ENCODE data around the gene RTL9. TPM values are rescaled to one million over a fixed set of nuclear protein-coding genes. Genes with fewer than 3 reads are reported as not detected.

RTL9 gene
- under 1 TPM in 2 of 4 donors, not detected in 2; under 0.01 to 0.28 TPM for total RNA-seq
- polyA plus RNA-seq, result under 1 TPM in 1 of 3 donors, not detected in 2; 0.03 TPM

DNA sequence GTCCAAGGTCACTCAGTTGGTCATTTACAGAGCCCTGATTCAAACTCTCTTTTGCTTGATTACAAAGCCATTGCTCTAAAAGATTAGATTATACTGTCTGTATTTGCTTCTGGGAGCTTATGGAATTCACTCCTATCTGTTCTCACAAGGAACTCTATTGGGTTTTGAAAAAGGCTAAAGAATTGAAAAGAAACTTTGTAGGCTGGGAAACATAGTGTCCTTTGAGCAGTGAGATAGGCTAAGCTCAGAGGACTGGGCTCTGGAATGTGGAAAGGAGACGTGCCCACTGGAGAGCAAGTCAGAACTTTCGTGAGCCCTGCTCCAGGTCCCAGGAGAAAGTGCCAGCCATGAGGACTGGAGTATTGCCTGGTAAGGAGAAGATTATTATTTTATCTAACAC, at the start of gene RTL9:
TSS of gene RTL9 (plus strand) at position 301 of the 400 bp plus-strand sequence. CDS start 91,770 bp downstream, outside the sequence.
- Histone ChIP-seq H3K4me1 (peaks cover 0 to 1% (median 0%) of the 10 kb centered on the region in 4 donors), H3K4me3 (no peak within 1 kb of the TSS), H3K36me3 (no peaks in the 10 kb centered on the region), H3K27me3 (no peaks in the 10 kb centered on the region), H3K27ac (no peak within 1 kb of the TSS), H3K9me3 (no peaks in the 10 kb centered on the region)
- no peak for TF ChIP-seq POLR2AphosphoS5 (IDR thresholded peaks at IDR 0.05)
- no peak for TF ChIP-seq EP300 (IDR thresholded peaks at IDR 0.05)
- TF ChIP-seq POLR2A (IDR thresholded peaks at IDR 0.05), result no peak
- TF ChIP-seq, protein P1, sequence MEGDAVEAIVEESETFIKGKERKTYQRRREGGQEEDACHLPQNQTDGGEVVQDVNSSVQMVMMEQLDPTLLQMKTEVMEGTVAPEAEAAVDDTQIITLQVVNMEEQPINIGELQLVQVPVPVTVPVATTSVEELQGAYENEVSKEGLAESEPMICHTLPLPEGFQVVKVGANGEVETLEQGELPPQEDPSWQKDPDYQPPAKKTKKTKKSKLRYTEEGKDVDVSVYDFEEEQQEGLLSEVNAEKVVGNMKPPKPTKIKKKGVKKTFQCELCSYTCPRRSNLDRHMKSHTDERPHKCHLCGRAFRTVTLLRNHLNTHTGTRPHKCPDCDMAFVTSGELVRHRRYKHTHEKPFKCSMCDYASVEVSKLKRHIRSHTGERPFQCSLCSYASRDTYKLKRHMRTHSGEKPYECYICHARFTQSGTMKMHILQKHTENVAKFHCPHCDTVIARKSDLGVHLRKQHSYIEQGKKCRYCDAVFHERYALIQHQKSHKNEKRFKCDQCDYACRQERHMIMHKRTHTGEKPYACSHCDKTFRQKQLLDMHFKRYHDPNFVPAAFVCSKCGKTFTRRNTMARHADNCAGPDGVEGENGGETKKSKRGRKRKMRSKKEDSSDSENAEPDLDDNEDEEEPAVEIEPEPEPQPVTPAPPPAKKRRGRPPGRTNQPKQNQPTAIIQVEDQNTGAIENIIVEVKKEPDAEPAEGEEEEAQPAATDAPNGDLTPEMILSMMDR (IDR thresholded peaks at IDR 0.05), result no peak
- no peak for DNase-seq
- WGBS, 2 donors, result 90% methylated on average over 2 of the region's 2 CpGs
- intact Hi-C loops (cut with DNase I), result no loop called here

DNA sequence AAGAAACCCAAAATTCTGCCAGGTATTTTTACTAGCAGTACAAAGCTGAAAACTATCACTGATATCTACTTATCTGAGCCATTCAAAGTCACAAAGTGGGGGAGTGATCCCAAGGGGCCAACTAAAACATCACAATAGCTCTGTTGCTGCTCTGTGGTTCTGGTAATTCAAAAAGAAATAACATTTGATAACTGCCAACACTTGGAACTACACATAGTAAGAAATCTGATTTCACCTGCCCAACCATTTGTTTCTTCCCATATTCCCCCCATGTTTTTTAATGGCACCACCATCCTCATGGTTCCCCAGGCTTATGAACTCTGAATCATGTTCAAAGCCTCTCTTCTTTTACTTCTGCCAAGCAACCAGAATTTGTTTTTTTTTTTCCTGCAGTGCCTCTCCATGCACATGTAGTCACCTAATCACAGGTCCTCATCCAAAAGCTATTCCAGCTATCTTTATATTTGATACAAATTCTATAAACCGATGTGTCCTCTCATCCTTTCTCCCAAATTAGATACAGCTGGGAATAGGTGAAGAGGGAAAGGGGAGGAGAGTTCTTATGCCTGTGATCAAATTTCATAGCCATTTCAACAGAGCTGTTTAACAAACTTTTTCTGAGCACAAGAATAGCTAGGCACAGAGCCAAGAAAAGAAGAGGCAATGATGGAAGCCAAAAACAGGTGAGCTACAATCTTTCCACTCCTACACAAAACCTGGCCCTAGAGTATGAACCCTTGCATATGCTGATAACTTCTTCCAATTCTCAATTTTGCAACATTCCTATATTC, 48.5 kb upstream of the RTL9 start:
- no peaks in the 10 kb centered on the region for H3K27me3 ChIP-seq
- no peak overlapping the region for H3K27ac ChIP-seq
- intact Hi-C loops (cut with DNase I), result loop anchor here (10.0 kb wide), 2 partner anchors 145 to 775 kb away; partner anchors contain the start of gene NXT2

DNA sequence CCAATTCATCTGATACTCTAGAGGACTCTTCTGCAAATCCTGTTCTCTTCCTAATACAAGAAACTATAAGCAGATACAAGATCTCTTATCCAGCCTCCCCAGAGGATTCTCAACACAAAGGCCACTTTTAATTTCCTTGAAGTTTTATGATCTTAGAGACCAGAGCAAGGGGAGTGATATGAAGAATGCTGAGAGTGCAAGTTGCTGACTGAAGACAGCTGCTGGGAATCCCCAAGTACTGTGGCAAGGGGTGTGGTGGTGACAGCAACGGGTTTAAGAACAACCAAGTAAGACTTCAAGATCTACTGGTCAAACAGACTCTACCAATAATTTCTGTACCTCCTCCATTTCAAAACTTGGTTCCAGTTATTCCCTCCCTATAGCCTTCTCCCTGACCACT, 47.8 kb upstream of the RTL9 start:
- Histone ChIP-seq H3K4me3 (no peak overlapping the region), H3K9me3 (no peaks in the 10 kb centered on the region), H3K27ac (no peak overlapping the region), H3K27me3 (no peaks in the 10 kb centered on the region), H3K36me3 (no peaks in the 10 kb centered on the region), H3K4me1 (peaks cover 0 to 7% (median 0%) of the 10 kb centered on the region in 4 donors)
- intact Hi-C loops (cut with DNase I), result loop anchor here (10.0 kb wide), 2 partner anchors 146 to 776 kb away; partner anchors contain the start of gene NXT2
- DNase-seq, result no peak
- WGBS, 2 donors, result 0 to 11% methylated on average over 1 of the region's 1 CpG
- TF ChIP-seq EP300 (IDR thresholded peaks at IDR 0.05), result no peak
- TF ChIP-seq, protein P1 (IDR thresholded peaks at IDR 0.05), result no peak
- TF ChIP-seq POLR2AphosphoS5 (IDR thresholded peaks at IDR 0.05), result no peak
- no peak for TF ChIP-seq POLR2A (IDR thresholded peaks at IDR 0.05)

More for the DNA sequence above, 48.5 kb upstream of the RTL9 start:
- Histone ChIP-seq H3K4me3 (no peak overlapping the region), H3K9me3 (no peaks in the 10 kb centered on the region), H3K4me1 (no peaks in the 10 kb centered on the region), H3K36me3 (no peaks in the 10 kb centered on the region)
- TF ChIP-seq EP300 (IDR thresholded peaks at IDR 0.05) (no peak), POLR2AphosphoS5 (IDR thresholded peaks at IDR 0.05) (no peak), POLR2A (IDR thresholded peaks at IDR 0.05) (no peak)
- TF ChIP-seq, protein P1 (IDR thresholded peaks at IDR 0.05), result no peak
- DNase-seq, result no peak
- 90% methylated on average over 1 of the region's 1 CpG for WGBS, 2 donors

DNA sequence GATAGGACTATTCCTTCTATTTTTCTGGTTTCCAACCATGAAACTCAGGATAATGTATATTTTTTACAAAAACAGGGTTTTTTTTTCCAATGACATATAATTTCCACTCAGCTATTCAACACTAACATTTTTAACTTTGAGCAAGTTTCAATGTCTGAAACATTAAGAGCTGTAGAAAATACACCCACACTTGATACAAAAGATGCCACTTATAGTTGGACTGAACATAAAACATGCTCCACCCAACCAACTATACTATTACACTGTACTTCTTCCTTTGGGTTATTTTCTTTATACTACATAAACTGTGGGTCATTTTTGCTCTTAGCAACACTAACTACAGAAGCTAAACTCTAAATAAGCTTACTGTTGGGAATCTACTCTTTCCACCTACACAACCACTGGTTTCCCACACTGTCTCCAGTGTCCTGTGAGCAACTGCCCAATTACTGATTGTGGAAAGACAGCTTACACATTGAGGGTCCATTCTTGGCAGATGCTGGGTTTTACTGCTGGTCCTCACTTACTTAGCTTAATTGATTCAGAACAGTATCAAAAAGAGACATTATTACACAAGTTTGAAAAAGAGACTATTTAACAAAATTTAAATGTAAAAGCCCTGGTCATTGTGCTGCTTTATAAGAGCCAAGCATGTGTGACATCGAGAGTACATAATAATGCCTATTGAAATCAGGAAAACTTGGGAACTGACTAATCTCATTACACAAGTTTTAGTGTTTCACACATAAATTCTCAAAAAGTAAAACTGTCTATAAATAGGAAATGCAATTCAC, 47.0 kb upstream of the RTL9 start:
- Histone ChIP-seq H3K36me3 (no peaks in the 10 kb centered on the region), H3K4me1 (peaks cover 0 to 11% (median 0%) of the 10 kb centered on the region in 4 donors), H3K27ac (no peak overlapping the region), H3K27me3 (no peaks in the 10 kb centered on the region), H3K4me3 (no peak overlapping the region), H3K9me3 (no peaks in the 10 kb centered on the region)
- TF ChIP-seq POLR2A (IDR thresholded peaks at IDR 0.05), result no peak
- no peak for TF ChIP-seq EP300 (IDR thresholded peaks at IDR 0.05)
- TF ChIP-seq, protein P1 (IDR thresholded peaks at IDR 0.05), result no peak
- no peak for TF ChIP-seq POLR2AphosphoS5 (IDR thresholded peaks at IDR 0.05)
- intact Hi-C loops (cut with DNase I), result loop anchor here (10.0 kb wide), 2 partner anchors 147 to 777 kb away; partner anchors contain the start of gene NXT2
- DNase-seq, result no peak
- whole genome bisulfite sequencing, 2 donors, result 83 to 92% methylated on average over 1 of the region's 1 CpG
